A549 treated with CORT108297 at 1 μM for 4 hours (cell line): ENCODE measurements around the gene DDX42. TPM values are rescaled to one million over a fixed set of nuclear protein-coding genes. Genes with fewer than 3 reads are reported as not detected.

Experiments
- total RNA-seq: library from RNA; stranded (reverse); fragments of 200-300 nt; extraction: Qiagen RNA extraction; gene quantifications from 5 replicates; pipeline ENCODE4 v1.2.3, GENCODE V29; 2022

The DDX42 gene
- 89.4 to 111 TPM (median 92.0 TPM) in 5 replicates for total RNA-seq

GRCh38 chr17:63774141-63774968, at the start of gene DDX42:
Gene DDX42 (plus strand): TSS chr17:63774170. CDS start chr17:63787050, 12,880 bp downstream.

GRCh38 chr17:63741408-63742173, 32.4 kb upstream of the DDX42 start, which contains the start of gene STRADA:
Gene STRADA (minus strand): TSS chr17:63741799. CDS start chr17:63728369, 13,430 bp downstream.

GRCh38 chr17:63773272-63774140, 464 bp upstream of the DDX42 start, which contains the start of gene CCDC47:
Gene CCDC47 (minus strand): TSS chr17:63773597. CDS start chr17:63766175, 7,422 bp downstream.

GRCh38 chr17:63827002-63827800, 53.2 kb downstream of the DDX42 start, which contains the start of the genes FTSJ3 and PSMC5:
Gene FTSJ3 (minus strand): TSS chr17:63827663. CDS start chr17:63826902, 761 bp downstream.
Gene PSMC5 (plus strand): TSS chr17:63827431. CDS start chr17:63827491, 60 bp downstream.

GRCh38 chr17:63842540-63843386, 68.8 kb downstream of the DDX42 start, which contains the start of gene SMARCD2:
Gene SMARCD2 (minus strand): TSS chr17:63842685. CDS start chr17:63842674, 11 bp downstream.

Other genes with a start within 250 kb of the DDX42 start
- gene DCAF7, start 223.7 kb upstream of the DDX42 start, total RNA-seq = 42.6 to 65.7 TPM (median 60.9 TPM) in 5 replicates
- gene TACO1, start 173.3 kb upstream of the DDX42 start, total RNA-seq = 49.3 to 54.5 TPM (median 53.6 TPM) in 5 replicates
- 12.2 to 17.8 TPM (median 16.6 TPM) in 5 replicates for gene MAP3K3, start 151.8 kb upstream of the DDX42 start, total RNA-seq
- 8.2 to 14.8 TPM (median 13.1 TPM) in 5 replicates for gene LIMD2, start 74.0 kb upstream of the DDX42 start, total RNA-seq
- gene STRADA, start 32.4 kb upstream of the DDX42 start, total RNA-seq = 25.8 to 28.4 TPM (median 27.3 TPM) in 5 replicates
- 86.7 to 139 TPM (median 96.1 TPM) in 5 replicates for gene CCDC47, start 573 bp upstream of the DDX42 start, total RNA-seq
- gene PSMC5, start 53.3 kb downstream of the DDX42 start, total RNA-seq = 207 to 250 TPM (median 220 TPM) in 5 replicates
- 56.4 to 67.6 TPM (median 56.9 TPM) in 5 replicates for gene FTSJ3, start 53.5 kb downstream of the DDX42 start, total RNA-seq
- 54.2 to 65.6 TPM (median 59.7 TPM) in 5 replicates for gene SMARCD2, start 68.5 kb downstream of the DDX42 start, total RNA-seq
- not detected in 5 replicates for gene CSH2, start 99.5 kb downstream of the DDX42 start, total RNA-seq
- gene GH2, start 107.8 kb downstream of the DDX42 start, total RNA-seq = not detected in 5 replicates
- gene CSH1, start 122.4 kb downstream of the DDX42 start, total RNA-seq = not detected in 5 replicates
- not detected in 5 replicates for gene CSHL1, start 137.1 kb downstream of the DDX42 start, total RNA-seq
- gene GH1, start 144.7 kb downstream of the DDX42 start, total RNA-seq = not detected in 5 replicates
- gene CD79B, start 158.2 kb downstream of the DDX42 start, total RNA-seq = 0.10 TPM in 1 of 5 replicates, not detected in the others
- 0.02 to 0.06 TPM (median 0.02 TPM) in 5 replicates for gene SCN4A, start 198.7 kb downstream of the DDX42 start, total RNA-seq
- 0.47 to 0.95 TPM (median 0.71 TPM) in 5 replicates for gene PRR29, start 224.2 kb downstream of the DDX42 start, total RNA-seq
- gene ICAM2, start 246.5 kb downstream of the DDX42 start, total RNA-seq = 0.07 to 0.10 TPM in 2 of 5 replicates, not detected in the others